ENCODE results near the gene WDR86. TPM values are rescaled to one million over a fixed set of nuclear protein-coding genes. Genes with fewer than 3 reads are reported as not detected.
A peak's percentile ranks its signal among the peaks of the same experiment; 100 is the strongest.

WDR86 gene
- total RNA-seq, 1 donor from 2014 or later: 0.48 TPM

GRCh38 chr7:151346470-151346769 lies 63.4 kb downstream of the WDR86 start:
- no peak for ATAC-seq

DNA sequence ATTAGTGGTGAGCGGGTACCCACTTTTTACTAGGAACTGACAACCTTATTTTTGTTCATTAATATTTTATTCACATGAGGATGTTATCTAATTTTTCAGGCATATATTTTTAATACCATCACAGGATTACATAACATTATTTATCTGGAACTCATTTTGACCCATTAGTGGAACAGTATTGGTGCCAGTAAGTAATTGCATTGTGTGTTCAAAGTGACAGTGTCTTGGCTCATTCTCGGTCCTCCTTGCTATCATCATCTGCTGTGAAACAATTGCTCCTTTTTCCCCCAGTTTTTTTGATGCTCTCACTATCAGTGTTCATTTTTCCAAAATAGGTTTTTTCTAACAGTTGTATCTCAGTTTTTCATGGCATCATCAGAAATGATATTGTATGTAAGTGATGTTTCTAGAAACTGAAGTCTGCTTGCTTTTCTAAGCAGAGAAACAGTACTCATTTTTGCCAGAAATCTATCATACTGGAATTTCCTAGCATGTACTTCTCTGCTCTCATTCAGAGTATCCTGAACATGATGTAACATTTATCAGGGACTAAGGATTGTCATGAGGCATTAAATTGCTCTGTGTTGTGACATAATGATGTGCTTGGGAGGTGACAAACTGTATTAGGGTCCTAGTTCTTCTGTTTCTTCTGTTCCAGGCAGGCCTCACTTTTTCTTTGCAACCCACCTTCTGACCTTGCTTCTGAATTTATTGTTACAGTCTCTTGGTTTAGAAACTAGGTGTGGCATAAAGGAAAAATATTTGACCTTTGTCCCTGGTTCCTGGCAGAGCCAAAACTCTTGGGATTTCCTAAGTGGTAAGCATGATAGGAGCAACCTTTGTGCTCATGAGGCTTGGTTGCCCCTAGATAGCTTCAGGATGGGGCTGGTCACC lies 64.0 kb downstream of the WDR86 start:
- no peak for ATAC-seq

GRCh38 chr7:151343516-151343915 lies 66.3 kb downstream of the WDR86 start:
- ATAC-seq: no peak

GRCh38 chr7:151342811-151343210 lies 67.0 kb downstream of the WDR86 start:
- no peak for ATAC-seq

GRCh38 chr7:151342102-151342646 lies 67.7 kb downstream of the WDR86 start:
- no peak for ATAC-seq

- ATAC-seq: peak; percentile 100
Observed at GRCh38 chr7:151341357-151342101, 68.3 kb downstream of the WDR86 start, which contains the start of gene NUB1. TSS of gene NUB1 (plus strand) at chr7:151341812. CDS start at chr7:151345350, 3,538 bp downstream.

DNA sequence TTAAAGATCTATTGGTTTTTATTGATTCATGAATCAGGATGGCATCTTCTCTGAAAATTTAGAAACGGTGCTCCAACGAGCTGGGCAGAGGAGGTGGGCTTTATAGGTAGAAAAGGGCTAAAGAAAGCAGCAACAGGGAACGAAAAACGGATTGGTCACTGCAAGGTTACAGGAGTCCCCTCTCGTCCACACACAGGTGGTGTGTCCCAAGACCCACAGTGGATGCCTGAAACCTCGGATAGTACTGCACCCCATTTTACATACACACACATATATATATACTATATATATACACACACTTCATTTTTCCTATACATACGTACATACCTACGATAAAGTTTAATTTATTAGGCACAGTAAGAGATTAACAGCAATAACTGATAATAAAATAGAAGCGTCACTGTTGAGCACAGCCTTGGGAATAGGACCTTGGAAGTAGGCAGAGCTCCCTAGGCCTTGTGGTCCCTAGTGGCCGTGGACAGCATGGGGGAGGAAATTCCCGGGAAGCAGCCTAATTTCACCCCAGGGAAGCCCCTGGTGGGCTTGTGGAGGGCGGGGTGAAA lies 69.0 kb downstream of the WDR86 start:
- ATAC-seq: peak; percentile 6

GRCh38 chr7:151339651-151340382 lies 70.0 kb downstream of the WDR86 start:
- ATAC-seq: no peak

DNA sequence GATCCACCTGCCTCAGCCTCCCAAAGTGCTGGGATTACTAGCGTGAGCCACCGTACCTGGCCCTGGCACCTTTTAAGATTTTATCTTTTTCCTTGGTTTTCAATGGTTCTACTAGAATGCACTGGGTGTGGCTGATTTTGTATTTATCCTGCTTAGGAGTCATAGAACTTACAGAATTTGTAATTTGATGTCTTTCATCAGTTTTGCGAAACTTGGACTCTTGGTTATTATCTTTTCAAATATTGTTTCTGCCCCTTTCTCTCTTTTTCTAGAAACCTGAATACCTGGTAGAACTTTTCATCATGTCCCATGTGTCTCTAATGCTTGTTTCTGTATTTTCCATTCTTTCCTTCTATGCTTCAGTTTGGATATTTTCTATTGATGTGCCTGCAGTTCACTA lies 71.0 kb downstream of the WDR86 start:
- no peak for ATAC-seq

DNA sequence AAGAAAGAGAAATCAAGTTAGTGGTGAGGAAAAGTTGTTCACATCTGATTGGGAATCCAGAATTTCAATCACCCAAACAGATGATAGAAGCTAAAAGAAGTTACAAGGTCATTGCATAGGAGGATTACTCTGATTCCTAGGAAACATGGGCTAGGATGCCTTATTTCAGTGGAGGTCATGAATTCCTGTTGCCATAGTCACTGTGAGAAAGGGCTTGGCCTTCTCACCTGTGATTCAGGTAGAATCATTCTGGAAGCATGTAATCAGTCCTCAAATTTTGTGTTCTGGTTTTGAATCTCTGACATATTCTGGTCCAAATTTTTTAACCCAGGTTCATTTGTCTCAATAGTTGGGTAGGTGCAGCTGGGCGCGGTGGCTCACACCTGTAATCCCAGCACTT lies 72.5 kb downstream of the WDR86 start:
- no peak for ATAC-seq

GRCh38 chr7:151336027-151336708 lies 73.7 kb downstream of the WDR86 start:
- no peak for ATAC-seq

GRCh38 chr7:151334628-151335027 lies 75.2 kb downstream of the WDR86 start:
- ATAC-seq: no peak

Other genes starting within 250 kb of the WDR86 start
- gene GBX1, start 242.3 kb downstream of the WDR86 start, total RNA-seq: not detected
- gene ASB10, start 222.8 kb downstream of the WDR86 start, total RNA-seq: not detected
- gene H2BK1, start 199.6 kb downstream of the WDR86 start, total RNA-seq: not detected
- gene ABCF2, start 182.8 kb downstream of the WDR86 start, total RNA-seq: 25.7 TPM
- gene CHPF2, start 177.6 kb downstream of the WDR86 start, total RNA-seq: 10.9 TPM
- 6.7 TPM for gene SMARCD3, start 161.3 kb downstream of the WDR86 start, total RNA-seq
- gene NUB1, start 68.2 kb downstream of the WDR86 start, total RNA-seq: 19.8 TPM
- not detected for gene CRYGN, start 30.1 kb upstream of the WDR86 start, total RNA-seq
- gene RHEB, start 109.9 kb upstream of the WDR86 start, total RNA-seq: 48.4 TPM

Measured in esophagus mucosa (tissue), 1 donor.